Measurements from ENCODE around the gene AFAP1L1.

GRCh38 chr5:149246906-149247305 is 24.8 kb upstream of the AFAP1L1 start:
- no peak for TF ChIP-seq CTCF (IDR thresholded peaks at IDR 0.05)
- no peak for TF ChIP-seq ZNF302 (CRISPR knock-in tag; IDR thresholded peaks at IDR 0.05)
